LNCaP clone FGC (cell line): Measurements from ENCODE around the gene LHFPL5.

ENCODE experiments used
- DNase-seq: peaks from one replicate; pipeline ENCODE4 v3.0.0-alpha.2; 2011; ENCODE audit warnings: low read depth
- H3K4me3 ChIP-seq: 2 replicates; pipeline ENCODE4 v1.5.1; 2011; ENCODE audit warnings: mild to moderate bottlenecking, low read depth, low read length, control low read depth
- CTCF ChIP-seq: IDR thresholded peaks from 2 replicates; pipeline ENCODE4 v1.5.1; 2012; ENCODE audit warnings: mild to moderate bottlenecking; ENCODE audit not compliant: control insufficient read depth, insufficient read depth; ENCODE audit errors: extremely low read depth

The LHFPL5 gene

GRCh38 chr6:35790683-35791082, 14.5 kb upstream of the LHFPL5 start:
- DNase-seq: no peak
- no peak for TF ChIP-seq CTCF
- H3K4me3 ChIP-seq: no peak overlapping the region

- no peak overlapping the region for H3K4me3 ChIP-seq
- DNase-seq: no peak
- no peak for TF ChIP-seq CTCF
These were observed 10.4 kb upstream of the LHFPL5 start for GRCh38 chr6:35794536-35795452.

- TF ChIP-seq CTCF: no peak
- no peak overlapping the region for H3K4me3 ChIP-seq
- no peak for DNase-seq
These were observed 9.6 kb upstream of the LHFPL5 start for GRCh38 chr6:35795453-35796071.

- TF ChIP-seq CTCF: no peak
- H3K4me3 ChIP-seq: no peak overlapping the region
- DNase-seq: no peak
These were observed 8.9 kb upstream of the LHFPL5 start for GRCh38 chr6:35796236-35796635.

- H3K4me3 ChIP-seq: no peak overlapping the region
- TF ChIP-seq CTCF: no peak
- no peak for DNase-seq
These were observed 7.2 kb upstream of the LHFPL5 start for GRCh38 chr6:35797837-35798526.

GRCh38 chr6:35798706-35799105, 6.4 kb upstream of the LHFPL5 start:
- H3K4me3 ChIP-seq: no peak overlapping the region
- no peak for TF ChIP-seq CTCF
- DNase-seq: no peak
